Measurements from ENCODE around the gene MYO18B.

MYO18B gene

DNA sequence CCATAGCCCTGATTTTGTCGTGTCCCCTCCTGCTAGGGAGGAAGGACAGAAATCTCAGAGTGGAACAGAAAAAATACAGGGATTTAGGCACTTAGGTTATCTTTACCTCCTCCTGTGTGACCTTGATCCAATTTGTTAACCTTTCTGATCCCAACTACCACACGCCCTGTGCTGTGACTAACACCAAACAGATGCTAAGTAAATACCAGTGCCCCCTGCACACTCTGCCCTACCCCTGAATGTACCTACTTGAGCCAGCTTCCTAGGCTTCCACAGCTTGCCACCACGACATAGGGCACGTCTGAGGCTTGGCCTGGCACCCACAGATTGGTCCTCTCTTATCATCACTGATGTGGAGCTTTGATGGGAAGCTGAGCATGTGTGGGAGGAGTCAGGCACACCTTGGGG, 9.2 kb downstream of the MYO18B start:
- no peak for DNase-seq

DNA sequence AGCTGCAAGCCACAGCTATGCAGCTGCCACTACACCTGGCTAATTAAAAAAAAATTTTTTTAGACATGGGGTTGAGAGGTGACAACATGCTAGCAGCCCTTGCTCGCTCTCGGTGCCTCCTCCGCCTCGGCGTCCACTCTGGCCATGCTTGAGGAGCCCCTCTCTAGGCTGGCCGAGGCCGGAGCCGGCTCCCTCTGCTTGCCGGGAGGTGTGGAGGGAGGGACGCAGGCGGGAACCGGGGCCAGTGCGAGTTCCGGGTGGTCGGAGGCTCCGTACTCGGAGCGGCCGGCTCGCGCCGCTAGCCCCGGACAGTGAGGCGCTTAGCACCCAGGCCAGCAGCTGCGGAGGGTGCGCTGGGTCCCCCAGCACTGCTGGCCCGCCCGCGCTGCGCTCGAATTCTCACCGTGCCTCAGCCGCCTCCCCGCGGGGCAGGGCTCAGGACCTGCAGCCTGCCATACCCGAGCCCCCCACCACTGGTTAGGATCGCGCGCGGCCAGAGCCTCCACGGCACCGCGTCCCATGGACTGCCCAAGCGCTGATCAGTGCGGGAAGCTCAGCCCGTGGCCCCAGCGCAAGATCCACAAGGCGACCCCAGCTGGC, 10.7 kb downstream of the MYO18B start:
- no peak for DNase-seq

DNA sequence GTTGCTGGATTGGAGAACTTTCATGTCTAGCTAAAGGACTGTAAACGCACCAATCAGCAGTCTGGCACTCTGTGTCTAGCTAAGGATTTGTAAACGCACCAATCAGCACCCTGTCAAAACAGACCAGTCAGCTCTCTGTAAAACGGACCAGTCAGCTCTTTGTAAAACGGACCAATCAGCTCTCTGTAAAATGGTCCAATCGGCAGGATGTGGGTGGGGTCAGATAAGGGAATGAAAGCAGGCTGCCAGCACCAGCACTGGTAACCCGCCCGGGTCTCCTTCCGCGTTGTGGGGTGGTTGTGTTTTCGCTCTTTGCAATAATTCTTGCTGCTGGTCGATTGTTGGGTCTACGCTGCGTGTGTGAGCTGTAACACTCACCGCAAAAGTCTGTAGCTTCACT, 11.3 kb downstream of the MYO18B start:
- no peak for DNase-seq

DNA sequence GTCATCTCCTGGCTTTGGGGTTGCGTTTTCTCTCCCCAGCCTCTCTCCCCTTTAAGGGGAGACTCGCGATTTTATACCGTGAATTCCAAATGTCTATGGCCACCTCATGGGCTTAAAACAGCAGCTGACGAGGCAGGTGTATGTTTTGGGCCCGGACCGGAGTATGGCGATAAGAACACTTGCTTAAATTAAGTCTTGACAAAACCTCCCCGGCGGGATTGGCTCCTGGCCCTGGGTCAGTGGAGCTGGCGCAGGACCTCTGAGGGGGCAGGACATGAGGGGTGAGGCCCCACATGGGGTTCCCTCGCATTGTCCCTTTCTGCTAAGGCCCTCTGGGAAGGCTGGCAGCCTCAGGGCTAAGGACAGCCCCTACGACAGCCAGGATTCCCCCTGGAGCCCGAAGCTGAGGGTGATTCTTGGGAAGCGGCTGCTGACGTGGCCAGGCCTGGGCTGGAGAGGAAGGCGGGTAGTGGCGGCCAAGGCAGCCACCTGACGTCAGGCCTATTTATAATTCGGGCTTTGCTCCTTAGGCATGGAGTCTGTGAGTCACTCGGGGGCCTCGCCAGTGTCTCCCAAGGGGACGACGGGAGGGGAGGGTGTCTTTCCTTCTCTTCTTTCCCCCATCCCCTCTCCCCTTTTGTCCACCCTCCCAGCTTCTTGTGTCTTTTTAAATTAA, 12.7 kb downstream of the MYO18B start:
- DNase-seq: no peak

DNA sequence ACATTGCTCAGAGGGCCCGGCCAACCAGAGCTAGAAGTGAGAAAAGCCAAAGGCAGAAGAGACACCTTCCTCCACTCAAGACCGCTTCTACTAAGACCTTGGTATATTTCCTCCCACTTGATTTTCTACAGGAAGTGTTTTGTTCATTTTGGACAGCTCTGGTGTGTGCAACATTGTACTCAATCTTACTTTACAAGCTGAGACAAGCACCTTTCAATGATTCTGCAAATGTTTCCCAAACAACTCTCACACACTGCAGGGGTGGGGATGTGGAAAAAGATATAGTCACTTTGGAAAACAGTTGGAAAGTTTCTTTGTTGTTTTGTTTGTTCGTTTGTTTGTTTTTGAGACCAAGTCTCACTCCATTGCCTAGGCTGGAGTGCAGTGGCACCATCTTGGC, 15.7 kb downstream of the MYO18B start:
- peak; percentile 34 for DNase-seq

DNA sequence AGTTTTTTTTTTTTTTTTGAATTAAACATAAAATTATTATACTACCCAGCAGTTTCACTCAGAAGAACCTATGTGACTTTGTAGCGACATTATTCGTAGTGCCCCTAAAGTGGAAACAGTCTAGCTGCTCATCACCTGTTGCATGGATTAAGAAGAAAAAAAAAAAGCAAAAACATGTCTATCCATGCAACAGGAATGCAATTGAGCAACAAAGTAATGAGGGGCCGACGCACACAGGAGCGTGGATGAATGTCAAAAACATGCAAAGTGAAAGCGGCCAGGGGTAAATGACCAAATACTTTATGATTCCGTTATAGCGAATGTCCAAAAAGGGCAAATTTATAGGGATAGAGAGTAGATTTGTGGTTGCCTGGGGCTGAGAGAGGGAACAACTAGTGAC, 16.3 kb downstream of the MYO18B start:
- DNase-seq: no peak

DNA sequence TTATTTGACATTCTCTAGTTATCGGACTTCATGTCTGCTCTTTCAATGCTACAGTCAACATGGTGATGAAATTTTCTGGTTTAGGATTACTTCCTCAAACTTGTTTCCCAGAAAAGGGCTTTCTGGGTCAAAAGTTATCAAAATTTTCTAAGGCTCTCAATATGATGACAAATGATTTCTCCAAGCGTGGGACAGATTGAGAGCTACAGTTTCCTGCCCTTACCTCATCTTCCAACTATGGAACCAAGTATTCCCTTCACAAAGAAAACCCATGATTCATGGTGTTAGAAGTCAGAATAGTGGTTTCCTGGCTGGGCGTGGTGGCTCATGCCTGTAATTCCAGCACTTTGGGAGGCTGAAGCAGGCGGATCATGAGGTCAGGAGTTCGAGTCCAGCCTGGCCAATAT, 17.8 kb downstream of the MYO18B start:
- DNase-seq: peak; percentile 97

DNA sequence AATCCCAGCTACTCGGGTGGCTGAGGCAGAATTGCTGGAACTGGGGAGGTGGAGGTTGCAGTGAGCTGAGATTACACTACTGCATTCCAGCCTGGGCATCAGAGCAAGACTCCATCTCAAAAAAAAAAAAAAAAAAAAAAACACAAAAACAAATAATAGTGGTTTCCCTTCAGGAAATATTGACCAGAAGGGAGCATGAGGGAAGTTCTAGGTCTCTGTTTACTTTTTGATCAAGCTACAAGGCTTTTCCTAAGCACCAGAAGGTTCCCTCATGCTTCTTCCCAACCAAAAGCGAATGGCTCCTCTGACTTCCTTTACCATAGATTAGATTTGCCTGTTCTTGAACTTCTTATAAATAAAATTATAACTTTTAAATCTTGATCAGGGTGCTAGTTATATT, 18.3 kb downstream of the MYO18B start:
- no peak for DNase-seq

DNA sequence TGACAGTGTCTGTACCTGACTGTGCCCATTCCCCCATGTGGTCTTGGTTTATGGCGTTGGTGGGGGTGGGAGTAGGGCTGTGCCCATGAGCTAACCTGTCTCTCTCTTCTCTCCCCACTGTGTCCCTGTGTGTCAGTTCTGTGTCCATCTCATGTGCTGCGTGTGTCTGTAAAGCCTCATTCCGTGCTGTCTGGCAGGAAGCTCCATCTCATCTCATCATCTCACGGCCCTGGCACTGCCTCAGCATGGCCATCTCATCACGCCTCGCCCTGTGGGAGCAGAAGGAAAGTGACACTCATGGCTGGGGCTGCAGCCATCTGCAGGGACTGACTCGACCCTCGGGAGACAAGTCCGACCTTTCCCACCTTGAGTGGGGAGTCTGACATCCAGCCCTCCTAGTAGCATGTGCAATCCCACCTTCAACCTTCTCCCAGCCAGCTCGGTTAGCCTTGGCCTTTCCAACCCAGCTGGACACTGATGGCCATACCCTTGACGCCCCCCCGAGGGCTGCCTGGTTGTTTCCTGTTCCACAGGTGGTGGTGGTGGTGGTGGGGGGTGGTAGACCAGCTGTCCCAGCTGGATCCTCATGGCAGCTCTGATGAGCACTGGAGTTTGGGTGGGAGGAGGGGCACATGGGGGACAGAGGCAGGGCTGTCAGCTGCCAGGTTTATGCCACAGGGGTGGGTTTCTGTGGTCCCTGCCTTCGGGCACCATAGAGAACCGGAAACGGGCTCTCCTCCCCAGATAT, 19.0 kb downstream of the MYO18B start:
- no peak for DNase-seq

DNA sequence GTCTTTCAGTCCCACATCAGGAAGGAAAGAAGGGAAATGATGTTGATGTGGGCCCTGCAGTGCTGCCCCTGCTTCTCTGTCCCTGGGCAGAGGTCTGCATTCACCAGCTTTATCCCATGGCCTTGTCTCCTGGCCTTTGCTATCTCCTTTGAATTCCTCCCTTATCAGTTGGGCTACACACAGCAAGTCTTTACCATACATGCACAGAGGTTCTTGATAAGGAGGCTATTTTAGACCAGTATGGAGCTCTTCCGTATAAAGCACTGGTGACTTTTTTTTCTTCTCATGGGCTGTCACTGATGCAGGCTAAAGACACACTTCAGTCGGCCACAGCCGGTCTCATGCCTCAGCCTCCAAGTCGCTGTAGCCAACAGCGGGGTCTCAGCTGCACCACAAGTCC, 20.2 kb downstream of the MYO18B start:
- no peak for DNase-seq

DNA sequence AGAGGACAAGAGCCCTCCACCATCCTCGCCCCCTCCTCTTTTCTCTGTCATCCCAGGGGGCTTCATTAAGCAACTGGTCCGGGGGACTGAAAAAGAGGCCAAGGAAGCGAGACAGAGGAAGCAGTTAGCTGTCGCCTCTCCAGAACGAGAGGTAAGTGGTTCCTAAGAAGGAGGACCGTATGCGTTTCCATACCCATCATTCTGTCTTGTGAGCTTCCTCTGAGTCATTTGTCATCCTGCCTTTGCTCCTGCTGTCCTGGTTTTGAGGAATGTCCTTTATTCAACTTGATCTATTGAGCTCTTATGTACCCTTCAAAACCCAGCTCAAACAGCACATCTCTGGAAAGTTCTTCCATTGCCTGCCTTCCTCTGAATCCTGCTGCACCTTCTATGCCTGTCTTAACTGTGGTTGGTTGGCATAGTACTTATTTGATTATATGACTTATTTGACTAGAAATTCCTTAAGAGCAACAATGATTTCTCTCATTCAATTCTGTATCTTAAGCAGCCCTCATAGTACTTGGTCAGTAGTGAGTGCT, 21.3 kb downstream of the MYO18B start:
- no peak for DNase-seq

DNA sequence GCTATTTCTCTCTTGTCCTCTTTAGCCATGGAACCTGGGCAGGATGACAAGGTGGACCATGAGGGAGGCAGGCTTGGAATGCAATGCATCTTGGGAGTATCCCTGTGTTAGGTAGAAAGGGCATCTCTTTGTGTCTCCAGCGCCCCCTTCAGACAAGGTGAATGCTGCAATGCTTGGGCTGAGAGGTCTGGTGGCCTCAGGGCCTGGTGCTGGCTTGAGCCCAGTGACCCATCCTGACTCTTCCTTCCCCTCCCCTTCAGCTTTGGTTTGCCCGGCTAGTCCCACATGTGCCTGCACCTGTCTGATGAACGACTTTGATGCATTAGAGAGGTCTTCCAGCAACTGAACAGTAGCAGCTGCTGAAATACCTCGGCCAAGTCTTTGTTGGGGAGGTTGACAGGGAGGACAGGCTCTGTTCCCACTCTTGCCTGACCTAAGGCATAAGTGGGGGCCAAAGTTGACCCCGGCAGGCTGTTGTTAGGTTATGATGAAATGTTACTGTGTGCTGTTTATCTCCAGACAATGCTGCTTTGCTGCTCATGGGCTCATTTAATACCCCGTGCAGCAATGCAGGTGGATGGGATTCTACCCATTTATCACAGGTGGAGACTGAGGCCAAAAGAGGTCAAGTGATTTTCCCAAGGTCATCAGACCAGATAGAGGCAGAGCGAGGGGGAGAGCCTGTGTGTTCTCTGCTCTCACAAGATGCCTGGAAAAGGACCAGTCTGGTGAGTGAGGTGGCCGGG, 22.5 kb downstream of the MYO18B start:
- peak; percentile 11 for DNase-seq

DNA sequence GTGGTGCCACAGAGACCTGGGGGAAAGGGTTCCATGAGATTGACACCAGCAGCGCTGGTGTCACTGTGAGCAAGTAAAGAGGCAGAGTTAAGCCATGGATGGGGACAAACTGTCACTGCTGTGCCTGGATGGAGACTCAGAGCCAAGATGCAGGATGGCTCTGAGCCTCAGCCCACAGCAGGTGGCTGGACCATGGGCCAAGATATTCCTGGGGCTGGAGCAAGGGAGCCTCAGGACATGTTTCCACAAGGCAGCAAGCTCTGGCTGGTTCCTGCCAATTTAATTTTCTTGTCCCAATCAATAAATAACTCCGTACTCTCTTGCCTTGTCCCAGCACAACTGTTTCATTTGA, 23.0 kb downstream of the MYO18B start:
- DNase-seq: no peak

DNA sequence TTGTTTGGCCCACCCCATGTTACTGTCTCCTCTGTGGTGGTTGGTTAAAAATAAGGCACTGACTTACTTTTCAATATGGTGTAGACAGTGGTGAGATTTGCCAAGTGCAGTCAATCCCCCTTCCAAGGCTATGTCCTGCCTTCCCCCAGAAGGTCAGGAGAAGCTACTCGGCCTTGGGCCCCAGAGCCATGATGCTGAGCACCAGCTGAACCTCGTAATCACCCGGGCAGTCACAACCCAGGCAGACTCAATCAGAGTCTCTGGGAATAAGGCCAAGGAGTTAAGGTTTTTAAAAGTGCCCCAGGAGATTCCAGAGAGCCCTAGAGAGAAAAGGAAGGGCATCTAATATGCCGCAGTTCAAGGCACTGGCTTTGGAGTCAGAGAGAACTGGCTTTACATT, 23.8 kb downstream of the MYO18B start:
- no peak for DNase-seq

DNA sequence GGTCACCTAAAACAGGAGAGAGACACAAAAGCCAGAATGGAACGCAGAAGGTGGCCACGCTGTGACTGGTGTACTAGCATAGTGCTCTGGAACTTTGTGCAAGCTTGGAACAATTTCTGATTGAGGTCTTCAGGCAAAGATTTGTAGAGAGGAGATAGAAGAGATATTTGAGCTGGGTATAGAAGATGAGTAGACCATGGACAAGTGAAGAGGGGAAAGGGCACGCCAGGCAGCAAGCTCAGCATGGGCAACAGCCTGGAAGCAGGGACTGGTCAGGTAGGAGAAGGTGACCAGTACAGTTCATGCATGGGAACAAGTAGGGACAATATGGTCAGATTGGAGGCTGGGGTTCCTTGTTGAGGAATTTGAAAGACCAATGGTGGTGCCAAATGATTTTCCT, 24.4 kb downstream of the MYO18B start:
- no peak for DNase-seq

DNA sequence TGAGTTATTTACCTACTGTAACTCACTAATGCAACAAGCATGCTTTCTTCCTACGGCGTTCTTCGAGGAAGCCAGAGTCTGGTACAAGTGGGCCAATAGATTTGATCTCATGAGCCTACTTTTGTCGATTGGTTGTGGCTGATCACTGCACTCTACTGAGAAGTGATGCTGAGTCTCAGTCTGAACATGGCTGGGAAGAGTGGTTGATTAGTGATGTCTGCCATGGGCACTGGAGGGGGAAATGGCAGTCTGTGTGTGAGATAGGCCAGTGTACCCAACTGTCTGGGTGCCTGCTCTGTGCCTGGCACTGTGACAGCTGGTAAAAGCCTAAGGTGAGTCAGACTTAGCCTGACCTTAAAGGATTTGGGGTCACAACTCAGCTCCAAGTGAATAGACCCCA, 28.3 kb downstream of the MYO18B start:
- no peak for DNase-seq

DNA sequence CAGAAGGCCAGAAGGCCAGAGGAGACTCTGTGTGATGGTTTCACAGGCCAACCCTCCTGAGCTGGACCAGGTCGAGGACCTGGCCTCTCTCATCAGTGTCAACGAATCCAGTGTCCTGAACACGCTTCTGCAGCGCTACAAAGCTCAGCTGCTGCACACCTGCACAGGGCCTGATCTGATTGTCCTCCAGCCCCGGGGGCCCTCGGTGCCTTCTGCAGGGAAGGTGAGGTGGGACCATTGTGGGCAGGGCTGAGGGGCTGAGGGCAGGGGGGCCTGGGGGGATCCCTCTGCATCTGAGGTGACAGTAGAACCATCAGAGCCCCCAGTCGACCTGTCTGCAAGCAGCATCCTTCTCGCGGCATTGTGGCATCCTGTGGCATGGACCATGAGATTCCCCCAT, 30.3 kb downstream of the MYO18B start:
- no peak for DNase-seq

DNA sequence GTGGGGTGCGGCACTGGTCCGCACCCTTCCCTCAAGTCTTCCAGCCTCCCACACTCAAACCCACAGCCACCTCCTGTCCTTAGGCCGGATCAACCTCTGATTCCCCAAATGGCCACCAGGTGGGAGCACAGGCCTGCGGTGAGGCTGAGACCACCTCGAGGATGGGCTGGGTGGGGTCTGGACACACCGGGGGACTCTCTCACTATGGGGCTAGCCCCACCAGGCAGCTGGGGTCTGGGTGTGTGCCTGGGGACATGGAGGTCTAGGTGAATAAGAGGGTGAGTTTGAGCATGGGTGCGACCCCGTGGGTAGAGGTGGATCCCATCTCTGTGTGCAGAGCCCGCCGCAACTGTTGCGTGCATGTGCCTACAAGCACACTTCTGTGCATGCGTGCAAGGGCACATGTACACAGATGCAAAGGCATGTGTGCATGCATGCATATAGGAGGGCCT, 32.6 kb downstream of the MYO18B start:
- no peak for DNase-seq

DNA sequence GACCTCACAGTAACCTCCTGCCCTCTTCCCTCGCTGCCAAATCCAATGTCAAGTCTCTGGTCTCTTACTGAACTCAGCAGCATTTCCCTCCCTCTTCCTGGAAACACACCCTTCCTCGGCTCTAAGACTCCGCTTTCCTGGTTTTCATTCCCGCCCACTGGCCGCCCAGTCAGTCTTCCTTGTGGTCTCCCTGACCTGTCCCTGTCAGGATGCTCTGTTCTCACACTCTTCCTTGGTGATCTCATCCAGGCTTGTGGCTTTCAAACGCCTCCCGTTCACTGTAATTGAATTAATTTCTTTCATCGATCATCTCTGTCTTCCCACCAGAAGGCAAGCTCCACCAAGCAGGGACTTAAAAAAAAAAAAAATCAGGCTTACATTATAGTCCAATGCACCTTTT, 33.5 kb downstream of the MYO18B start:
- no peak for DNase-seq

DNA sequence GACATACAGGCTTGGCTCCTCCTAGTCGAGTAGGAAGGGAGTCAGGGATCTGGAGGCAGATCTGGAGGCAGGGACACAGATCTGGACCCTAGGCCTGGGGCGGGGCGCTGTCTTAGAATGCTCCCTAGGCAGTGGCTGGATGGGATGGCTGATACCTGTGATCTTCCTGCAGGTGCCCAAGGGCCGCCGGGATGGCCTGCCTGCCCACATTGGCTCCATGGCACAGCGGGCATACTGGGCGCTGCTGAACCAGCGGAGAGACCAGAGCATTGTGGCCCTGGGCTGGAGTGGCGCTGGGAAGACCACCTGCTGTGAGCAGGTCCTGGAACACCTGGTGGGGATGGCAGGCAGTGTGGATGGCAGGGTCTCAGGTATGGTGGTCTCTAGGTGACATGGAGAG, 35.4 kb downstream of the MYO18B start:
- DNase-seq: no peak

DNA sequence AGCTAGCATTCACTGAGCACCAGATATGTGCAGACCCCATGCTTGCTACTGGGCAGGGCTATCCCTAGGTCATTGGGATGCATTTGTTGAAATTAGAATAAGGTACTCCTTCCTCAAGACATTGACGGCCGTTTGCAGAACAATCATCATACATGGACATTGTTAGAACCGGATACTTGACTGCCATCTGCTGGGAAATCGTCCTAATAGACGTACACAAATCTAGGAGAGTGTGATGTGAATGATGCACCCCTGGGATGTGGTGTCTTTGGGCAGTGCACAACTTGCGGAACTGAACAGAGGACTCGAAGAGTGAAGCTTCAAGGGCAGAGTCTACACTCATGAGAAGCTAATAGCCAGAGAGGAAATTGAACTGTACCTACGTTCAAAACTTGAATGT, 35.9 kb downstream of the MYO18B start:
- peak; percentile 41 for DNase-seq

DNA sequence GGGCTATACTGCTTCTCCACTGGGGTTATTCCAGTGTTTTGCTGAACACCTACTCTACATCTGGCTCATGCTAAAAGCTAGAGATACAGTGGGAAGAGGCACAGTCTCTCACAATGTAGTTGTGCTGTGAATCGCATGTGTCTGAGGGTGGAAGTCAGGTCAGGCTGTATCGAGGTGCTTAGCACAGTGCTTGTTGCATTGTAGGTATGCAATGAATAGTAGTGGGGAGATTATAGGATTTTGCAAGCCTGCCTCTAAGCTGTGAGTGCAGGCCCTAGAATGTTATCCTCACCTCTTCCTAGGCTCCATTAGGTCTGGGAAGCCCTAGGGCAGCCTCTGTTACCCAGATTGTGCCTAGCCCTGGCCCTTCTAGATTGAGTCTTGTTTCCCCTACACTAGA, 37.4 kb downstream of the MYO18B start:
- no peak for DNase-seq

DNA sequence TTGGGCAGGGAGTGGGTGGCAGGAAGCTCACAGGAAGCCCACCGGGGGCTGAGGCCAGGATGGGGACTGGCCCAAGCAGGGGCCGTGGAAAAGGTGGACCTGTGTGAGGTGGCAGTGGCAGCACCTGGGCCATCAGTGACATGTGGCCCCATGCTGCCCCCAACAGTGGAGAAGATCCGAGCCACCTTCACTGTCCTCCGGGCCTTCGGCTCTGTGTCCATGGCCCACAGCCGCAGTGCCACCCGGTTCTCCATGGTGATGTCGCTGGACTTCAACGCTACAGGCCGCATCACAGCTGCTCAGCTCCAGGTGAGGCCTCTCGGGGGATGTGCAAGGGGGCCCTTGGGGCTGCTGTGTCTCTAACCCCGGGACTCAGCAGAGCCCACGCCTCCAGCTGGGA, 37.9 kb downstream of the MYO18B start:
- DNase-seq: no peak

DNA sequence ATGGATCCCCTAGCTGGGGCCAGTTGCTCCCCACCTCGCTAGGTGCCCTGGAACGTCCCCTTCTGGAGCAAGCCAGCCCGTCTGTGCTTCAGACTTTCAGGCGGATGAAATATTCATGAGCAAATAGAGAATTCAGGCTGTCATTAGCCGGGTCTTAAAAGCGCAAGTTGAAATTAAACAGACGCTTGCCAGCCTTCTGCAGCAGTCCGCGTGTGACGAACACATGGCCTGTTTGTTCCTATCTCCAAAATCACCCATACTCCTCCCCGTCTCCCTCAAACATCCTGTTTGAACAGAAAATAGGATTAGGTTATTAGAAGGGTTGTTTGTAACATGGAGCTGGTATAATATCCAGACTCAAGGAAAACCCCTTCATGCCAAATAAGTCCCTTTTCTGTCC, 38.7 kb downstream of the MYO18B start:
- no peak for DNase-seq
